Heart left ventricle (tissue), 13 donors: ENCODE results near the gene ATF4.

ENCODE experiments used
- POLR2A ChIP-seq, 2 donors: fragments of 450-650 bp; IDR thresholded peaks; one replicate each; pipeline ENCODE4 v1.6.1; 2017; ENCODE audit warnings: antibody characterized with exemption in 2 of 2, mild to moderate bottlenecking in 2 of 2, moderate library complexity in 2 of 2
- TF ChIP-seq, protein P1 (sequence below), 12 donors: fragments of 200-600 bp; sonication (generic) in 4 of 12; IDR thresholded peaks; one replicate each; pipeline versions ENCODE4 v1.5.0 to v1.8.0; 2018 to 2022; ENCODE audit warnings: antibody characterized with exemption in 12 of 12, mild to moderate bottlenecking in 5 of 12
- donor health status: ischemic (EF 13 %, LVEDD 7.1; RV severe dilation, severe dysfunction).
- donor health status: DM: no; HTN: yes; CAD: no.
- donor health status: DM: no; HTN: no; CAD: no.
- donor health status: ischemic (EF 25% LVEDD 6.9; RV normal size, moderate dysfunction).
- donor health status: ischemic (EF 25% LVEDD 5.7; RV mildly dilated, moderate dysfunction).
- donor health status: ischemic (EF 35%, LVEDD 5.7; RV mildly dilated, moderate dysfunction).
- donor health status: nonischemic (EF 11% LVEDD 7.7; RV severe dilation, severe dysfunction).
- donor health status: DM: yes; HTN: yes; CAD: no.
- donor health status: PGD.
- donor health status: ischemic (EF 29% LVEDD 5.4; RV normal size, mild dysfunction).
- donor health status: nonischemic (EF 23%, LVEDD 6.1; RV moderate dilation, normal function).

DNA sequence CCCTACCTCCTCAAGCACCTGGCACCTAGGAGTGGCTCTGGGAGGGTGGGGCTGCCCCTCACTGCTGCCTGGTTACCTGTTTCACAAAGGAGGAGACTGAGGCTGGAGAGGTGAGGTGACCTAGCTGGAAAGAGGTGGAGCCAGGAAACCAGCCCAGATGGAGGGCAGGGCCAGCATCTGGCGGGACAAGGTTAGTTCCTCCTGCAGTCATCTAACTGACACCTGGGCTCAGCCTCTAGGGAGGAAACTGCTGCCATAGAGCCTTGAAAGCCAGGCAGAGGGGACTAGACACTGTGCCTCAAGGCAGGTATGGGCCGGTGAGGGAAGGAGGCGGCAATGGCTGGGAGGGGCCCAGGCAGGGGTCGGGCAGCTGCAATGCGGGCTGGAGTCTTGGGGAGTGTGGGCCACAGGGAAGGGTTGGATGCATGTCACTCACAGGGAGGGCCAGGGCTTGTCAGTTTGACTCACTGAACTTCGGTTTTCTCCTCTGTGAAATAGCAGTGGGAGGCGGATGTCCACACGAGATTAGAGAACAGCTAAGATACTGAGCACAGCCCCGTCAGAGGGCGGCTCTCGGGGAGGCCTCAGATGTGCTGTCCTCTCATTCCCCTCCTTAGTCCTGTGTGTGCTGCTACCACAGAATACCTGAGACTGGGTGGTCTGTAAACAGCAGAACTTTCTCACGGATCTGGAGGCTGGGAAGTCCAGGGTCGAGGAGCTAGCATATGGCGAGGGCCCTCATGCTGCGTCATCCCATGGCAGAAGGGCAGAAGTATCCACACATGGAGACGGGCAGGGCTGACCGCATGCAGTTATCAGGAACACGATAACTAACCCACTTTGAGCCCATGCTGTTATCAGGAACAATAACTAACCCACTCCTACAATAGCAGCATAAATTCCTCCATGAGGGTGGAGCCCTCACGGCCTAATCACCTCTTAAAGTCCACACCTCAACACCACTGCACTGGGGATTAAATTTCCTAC is 47.5 kb upstream of the ATF4 start:
- no peak for TF ChIP-seq POLR2A (IDR thresholded peaks at IDR 0.05)
- TF ChIP-seq, protein P1, sequence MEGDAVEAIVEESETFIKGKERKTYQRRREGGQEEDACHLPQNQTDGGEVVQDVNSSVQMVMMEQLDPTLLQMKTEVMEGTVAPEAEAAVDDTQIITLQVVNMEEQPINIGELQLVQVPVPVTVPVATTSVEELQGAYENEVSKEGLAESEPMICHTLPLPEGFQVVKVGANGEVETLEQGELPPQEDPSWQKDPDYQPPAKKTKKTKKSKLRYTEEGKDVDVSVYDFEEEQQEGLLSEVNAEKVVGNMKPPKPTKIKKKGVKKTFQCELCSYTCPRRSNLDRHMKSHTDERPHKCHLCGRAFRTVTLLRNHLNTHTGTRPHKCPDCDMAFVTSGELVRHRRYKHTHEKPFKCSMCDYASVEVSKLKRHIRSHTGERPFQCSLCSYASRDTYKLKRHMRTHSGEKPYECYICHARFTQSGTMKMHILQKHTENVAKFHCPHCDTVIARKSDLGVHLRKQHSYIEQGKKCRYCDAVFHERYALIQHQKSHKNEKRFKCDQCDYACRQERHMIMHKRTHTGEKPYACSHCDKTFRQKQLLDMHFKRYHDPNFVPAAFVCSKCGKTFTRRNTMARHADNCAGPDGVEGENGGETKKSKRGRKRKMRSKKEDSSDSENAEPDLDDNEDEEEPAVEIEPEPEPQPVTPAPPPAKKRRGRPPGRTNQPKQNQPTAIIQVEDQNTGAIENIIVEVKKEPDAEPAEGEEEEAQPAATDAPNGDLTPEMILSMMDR (IDR thresholded peaks at IDR 0.05) = no peak
